ENCODE data around the gene SSH2.
"Not testable (repeated sequence)": the region's sequence is repeated elsewhere in the genome, so short reads cannot be mapped to it uniquely, and the experiment has no call there.

SSH2 gene

DNA sequence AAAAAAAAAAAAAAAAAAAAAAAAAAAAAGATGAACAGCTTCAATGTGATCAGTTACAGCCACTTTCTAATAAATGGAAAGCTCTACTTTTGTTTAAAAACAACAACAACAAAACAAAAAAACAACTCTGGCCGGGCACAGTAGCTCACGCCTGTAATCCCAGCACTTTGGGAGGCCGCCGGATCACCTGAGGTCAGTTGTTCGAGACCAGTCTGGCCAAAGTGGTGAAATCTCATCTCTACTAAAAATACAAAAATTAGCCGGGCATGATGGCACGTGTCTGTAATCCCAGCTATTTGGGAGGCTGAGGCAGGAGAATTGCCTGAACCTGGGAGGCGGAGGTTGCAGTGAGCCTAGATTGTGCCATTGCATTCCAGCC is 150.2 kb downstream of the SSH2 start:
- H3K36me3 Mint-ChIP-seq (ENCODE audit: low read depth); H3K9me3 Mint-ChIP-seq; H3K27me3 Mint-ChIP-seq (ENCODE audit: low read depth); H3K4me3 Mint-ChIP-seq; H3K27ac Mint-ChIP-seq; DNase-seq (ENCODE audit: low spot score); H3K4me1 Mint-ChIP-seq (ENCODE audit: low read depth): not testable (repeated sequence)

DNA sequence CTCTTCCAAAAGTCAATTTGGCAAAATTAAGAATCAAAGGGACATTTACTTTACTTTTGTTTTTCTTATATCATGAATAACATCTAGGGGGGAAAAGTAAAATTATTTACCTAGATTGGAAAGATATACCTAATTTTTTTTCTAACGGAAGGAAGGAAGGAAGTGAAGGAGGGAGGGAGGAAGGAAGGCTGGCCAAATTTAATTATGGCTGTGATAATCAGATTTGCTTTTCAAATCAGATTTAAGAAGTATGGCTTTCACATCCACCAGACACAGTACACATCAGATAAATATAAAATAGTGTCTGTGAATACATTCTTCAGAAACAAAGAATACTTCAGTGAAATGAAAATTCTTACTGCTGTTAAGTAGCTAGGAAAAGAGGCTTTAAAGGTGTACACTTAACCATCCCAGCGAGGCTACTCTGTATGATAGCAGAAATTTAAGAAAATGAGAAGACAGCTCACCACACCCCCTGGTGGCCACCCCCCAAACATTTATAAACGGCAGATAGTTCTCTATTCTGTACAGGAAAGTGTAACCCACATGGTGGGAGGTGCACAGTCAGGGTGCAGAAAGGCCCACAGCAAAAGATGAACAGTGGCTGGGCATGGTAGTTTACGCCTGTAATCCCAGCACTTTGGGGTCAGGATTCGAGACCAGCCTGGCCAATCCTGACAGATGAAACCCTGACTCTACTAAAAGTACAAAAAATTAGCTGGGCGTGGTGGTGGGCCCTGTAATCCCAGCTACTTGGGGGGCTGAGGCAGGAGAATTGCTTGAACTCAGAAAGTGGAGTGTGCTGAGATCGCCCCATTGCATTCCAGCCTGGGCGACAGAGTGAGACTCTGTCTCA is 150.8 kb downstream of the SSH2 start:
- peaks cover 3% of the 10 kb centered on the region for H3K36me3 Mint-ChIP-seq (ENCODE audit: low read depth)
- H3K27ac Mint-ChIP-seq: no peak overlapping the region
- no peaks in the 10 kb centered on the region for H3K27me3 Mint-ChIP-seq (ENCODE audit: low read depth)
- no peak overlapping the region for H3K4me3 Mint-ChIP-seq
- no peaks in the 10 kb centered on the region for H3K9me3 Mint-ChIP-seq
- peak; percentile 59 for DNase-seq (ENCODE audit: low spot score)
- H3K4me1 Mint-ChIP-seq (ENCODE audit: low read depth): peaks cover 6% of the 10 kb centered on the region

DNA sequence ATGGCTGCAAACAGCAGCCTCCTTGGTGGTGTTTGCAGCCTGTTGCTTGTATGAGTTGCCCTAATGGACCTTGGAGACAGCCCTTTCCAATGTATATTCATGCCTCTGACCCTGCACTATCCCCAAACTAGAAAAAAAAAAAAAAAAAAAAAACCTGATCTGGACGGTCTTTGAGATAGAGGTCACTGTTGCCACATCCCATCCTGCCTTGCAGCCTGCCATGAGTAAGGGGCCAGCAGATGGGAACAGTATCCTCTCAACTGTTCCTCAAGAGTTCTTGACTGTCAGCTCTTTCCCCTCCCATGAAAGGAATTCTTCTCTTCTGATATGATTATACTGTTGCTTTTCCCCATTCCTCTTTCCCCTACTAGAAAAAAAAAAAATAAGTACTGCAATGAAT is 152.4 kb downstream of the SSH2 start:
- H3K36me3 Mint-ChIP-seq (ENCODE audit: low read depth): peaks cover 1% of the 10 kb centered on the region
- no peak overlapping the region for H3K27ac Mint-ChIP-seq
- no peak overlapping the region for H3K4me3 Mint-ChIP-seq
- no peaks in the 10 kb centered on the region for H3K9me3 Mint-ChIP-seq
- no peak for DNase-seq (ENCODE audit: low spot score)
- peaks cover 6% of the 10 kb centered on the region for H3K4me1 Mint-ChIP-seq (ENCODE audit: low read depth)
- H3K27me3 Mint-ChIP-seq (ENCODE audit: low read depth): no peaks in the 10 kb centered on the region

DNA sequence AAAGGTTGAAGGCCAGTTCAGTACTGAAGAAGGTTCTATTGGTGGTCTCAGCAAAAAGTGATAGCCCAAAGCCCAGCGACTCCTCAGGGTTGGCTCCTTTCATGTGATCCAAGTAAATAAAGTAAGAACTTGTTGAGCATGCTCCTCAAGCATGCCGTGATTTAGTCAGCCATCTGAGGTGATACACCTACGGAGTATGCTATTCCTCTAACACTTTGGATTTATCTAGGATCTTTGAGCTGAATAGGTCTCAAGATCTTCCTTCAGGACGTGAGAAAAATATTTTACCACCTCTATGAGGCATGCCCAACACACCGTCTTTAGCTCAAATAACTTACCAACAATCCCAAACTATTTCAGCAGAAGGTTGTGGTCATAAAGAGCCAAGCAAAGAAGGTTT is 154.0 kb downstream of the SSH2 start:
- DNase-seq (ENCODE audit: low spot score): no peak
- peaks cover 10% of the 10 kb centered on the region for H3K4me1 Mint-ChIP-seq (ENCODE audit: low read depth)
- H3K27me3 Mint-ChIP-seq (ENCODE audit: low read depth): no peaks in the 10 kb centered on the region
- no peaks in the 10 kb centered on the region for H3K9me3 Mint-ChIP-seq
- no peak overlapping the region for H3K4me3 Mint-ChIP-seq
- no peak overlapping the region for H3K27ac Mint-ChIP-seq
- H3K36me3 Mint-ChIP-seq (ENCODE audit: low read depth): peaks cover 1% of the 10 kb centered on the region

DNA sequence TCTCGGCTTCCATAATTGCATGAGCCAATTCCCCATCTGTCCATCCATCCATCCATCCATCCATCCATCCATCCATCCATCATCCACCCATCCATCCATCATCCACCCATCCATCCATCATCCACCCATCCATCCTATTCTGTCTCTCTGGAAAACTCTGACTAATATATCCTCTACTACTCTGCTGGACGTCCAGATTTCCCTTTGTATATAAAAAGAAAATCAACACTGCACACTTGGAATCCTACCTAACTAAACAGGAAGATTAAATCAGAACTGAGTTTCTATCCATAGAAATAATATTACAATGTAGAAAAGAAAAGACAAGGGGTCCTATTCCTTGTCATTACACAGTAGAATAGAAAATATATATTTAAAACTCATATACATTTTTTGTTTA is 157.0 kb downstream of the SSH2 start:
- H3K9me3 Mint-ChIP-seq: no peaks in the 10 kb centered on the region
- no peak overlapping the region for H3K4me3 Mint-ChIP-seq
- DNase-seq (ENCODE audit: low spot score): no peak
- peaks cover 6% of the 10 kb centered on the region for H3K4me1 Mint-ChIP-seq (ENCODE audit: low read depth)
- no peak overlapping the region for H3K27ac Mint-ChIP-seq
- peaks cover 3% of the 10 kb centered on the region for H3K36me3 Mint-ChIP-seq (ENCODE audit: low read depth)
- H3K27me3 Mint-ChIP-seq (ENCODE audit: low read depth): no peaks in the 10 kb centered on the region

DNA sequence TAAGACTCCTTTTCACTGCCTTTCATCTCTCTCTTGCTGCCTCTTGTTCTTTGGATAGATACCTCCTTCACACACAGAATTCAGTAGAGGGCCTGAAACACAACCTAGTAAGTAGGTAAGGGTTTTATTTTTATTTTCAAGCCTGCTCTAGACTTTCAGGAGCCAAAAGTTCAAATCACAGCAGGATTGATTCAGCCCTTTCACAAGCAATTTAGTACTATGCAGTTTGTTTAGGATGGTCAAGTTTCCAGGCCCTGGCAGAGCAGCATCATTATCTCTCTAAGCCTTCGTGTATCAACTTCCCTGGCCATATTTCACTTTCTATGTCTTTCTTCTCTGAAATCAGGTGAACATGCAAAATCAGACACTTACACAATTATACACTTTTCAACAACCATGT is 158.5 kb downstream of the SSH2 start:
- no peak overlapping the region for H3K27ac Mint-ChIP-seq
- H3K4me3 Mint-ChIP-seq: no peak overlapping the region
- H3K36me3 Mint-ChIP-seq (ENCODE audit: low read depth): peaks cover 3% of the 10 kb centered on the region
- no peaks in the 10 kb centered on the region for H3K27me3 Mint-ChIP-seq (ENCODE audit: low read depth)
- H3K4me1 Mint-ChIP-seq (ENCODE audit: low read depth): peaks cover 6% of the 10 kb centered on the region
- H3K9me3 Mint-ChIP-seq: no peaks in the 10 kb centered on the region
- DNase-seq (ENCODE audit: low spot score): no peak

DNA sequence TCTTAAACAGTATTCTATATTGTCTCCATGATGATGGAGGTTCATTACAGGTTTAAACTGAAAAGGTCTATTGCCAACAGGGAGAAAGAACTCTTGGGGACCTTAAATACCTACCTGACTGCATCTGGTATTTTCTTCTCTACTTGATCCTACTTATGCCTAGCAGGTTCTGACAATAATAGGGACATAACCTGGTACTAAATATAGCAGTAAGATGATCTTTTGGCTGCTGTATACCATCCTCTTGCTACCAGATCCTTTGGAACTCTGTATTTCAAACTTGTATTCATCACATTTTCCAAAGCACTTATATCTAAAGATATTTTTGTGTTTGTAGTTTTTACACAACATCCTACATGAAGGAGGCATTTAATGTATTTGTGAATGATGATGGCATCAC is 160.8 kb downstream of the SSH2 start:
- no peak for DNase-seq (ENCODE audit: low spot score)
- no peaks in the 10 kb centered on the region for H3K27me3 Mint-ChIP-seq (ENCODE audit: low read depth)
- H3K9me3 Mint-ChIP-seq: no peaks in the 10 kb centered on the region
- no peak overlapping the region for H3K4me3 Mint-ChIP-seq
- peaks cover 2% of the 10 kb centered on the region for H3K36me3 Mint-ChIP-seq (ENCODE audit: low read depth)
- no peak overlapping the region for H3K27ac Mint-ChIP-seq
- peaks cover 7% of the 10 kb centered on the region for H3K4me1 Mint-ChIP-seq (ENCODE audit: low read depth)

DNA sequence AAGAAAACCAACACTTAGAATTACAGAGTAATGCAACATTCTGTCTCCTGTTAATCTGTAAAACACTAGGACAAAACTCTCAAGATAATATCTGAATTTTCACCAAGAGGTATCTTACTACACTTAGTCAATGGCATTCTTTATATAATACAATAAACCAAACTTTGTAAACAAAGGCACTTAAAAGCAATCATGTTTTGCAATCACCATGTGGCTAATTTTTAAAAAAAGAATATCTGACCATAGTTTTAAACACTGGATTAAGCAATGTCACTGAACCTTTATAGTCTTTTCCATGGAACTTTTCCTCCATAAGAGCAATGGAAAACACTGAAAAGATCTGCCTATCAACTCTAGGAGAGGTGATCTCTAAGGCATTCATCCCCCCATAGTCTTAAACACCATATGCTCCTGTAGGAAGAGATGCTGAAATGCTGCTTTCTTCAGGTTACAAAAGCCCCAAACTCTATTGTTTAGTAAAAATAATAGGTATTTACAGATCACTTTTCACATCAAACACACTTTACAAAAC is 163.2 kb downstream of the SSH2 start:
- Mint-ChIP-seq H3K36me3 (ENCODE audit: low read depth) (peaks cover 2% of the 10 kb centered on the region), H3K9me3 (no peaks in the 10 kb centered on the region), H3K4me3 (no peak overlapping the region)

DNA sequence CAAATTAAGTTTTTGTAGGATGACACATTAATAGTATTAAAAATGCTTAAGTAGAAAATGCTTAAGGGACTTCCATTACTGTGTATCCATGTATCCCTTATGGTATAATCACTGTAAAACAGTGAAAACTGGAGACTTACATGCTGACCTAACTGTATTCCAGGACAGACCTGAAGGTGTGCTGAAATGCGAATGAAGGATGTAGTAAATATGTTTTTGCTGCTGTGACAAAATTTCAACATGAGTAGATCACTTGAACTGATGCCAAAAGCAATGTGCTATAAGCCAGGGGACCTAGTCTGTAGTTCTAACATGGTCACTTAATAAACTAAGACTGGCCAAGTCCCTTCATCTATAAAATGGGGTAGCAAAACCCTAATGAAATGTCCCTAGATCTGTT is 165.3 kb downstream of the SSH2 start:
- Mint-ChIP-seq H3K4me1 (ENCODE audit: low read depth) (peaks cover 10% of the 10 kb centered on the region), H3K27ac (no peak overlapping the region), H3K36me3 (ENCODE audit: low read depth) (peaks cover 1% of the 10 kb centered on the region), H3K27me3 (ENCODE audit: low read depth) (no peaks in the 10 kb centered on the region), H3K9me3 (no peaks in the 10 kb centered on the region), H3K4me3 (no peak overlapping the region)
- DNase-seq (ENCODE audit: low spot score): no peak

More for the DNA sequence above, 163.2 kb downstream of the SSH2 start:
- no peaks in the 10 kb centered on the region for H3K27me3 Mint-ChIP-seq (ENCODE audit: low read depth)
- H3K27ac Mint-ChIP-seq: no peak overlapping the region
- DNase-seq (ENCODE audit: low spot score): no peak
- peaks cover 8% of the 10 kb centered on the region for H3K4me1 Mint-ChIP-seq (ENCODE audit: low read depth)

DNA sequence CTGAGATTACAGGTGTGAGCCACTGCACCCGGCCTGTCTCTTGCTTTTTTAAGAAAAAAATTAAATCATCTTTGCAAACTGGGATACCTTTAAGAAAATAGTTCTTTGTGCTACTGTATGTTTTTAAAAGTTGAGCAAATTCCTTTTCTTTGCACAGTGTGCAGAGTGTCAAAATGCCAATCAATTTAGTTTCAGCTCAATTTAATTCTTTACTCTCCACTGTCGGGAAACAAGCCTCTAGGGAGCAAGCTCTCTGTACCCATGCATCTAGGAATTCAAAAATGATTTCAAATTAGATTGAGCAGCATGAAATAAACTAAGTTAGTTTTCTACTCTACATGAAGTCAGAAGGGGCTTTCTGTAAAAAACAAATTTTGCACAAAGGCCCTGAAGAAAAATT is 165.8 kb downstream of the SSH2 start:
- H3K36me3 Mint-ChIP-seq (ENCODE audit: low read depth): peaks cover 3% of the 10 kb centered on the region
- H3K9me3 Mint-ChIP-seq: no peaks in the 10 kb centered on the region
- H3K4me1 Mint-ChIP-seq (ENCODE audit: low read depth): peaks cover 15% of the 10 kb centered on the region
- H3K27ac Mint-ChIP-seq: no peak overlapping the region
- H3K27me3 Mint-ChIP-seq (ENCODE audit: low read depth): no peaks in the 10 kb centered on the region
- H3K4me3 Mint-ChIP-seq: no peak overlapping the region
- no peak for DNase-seq (ENCODE audit: low spot score)

DNA sequence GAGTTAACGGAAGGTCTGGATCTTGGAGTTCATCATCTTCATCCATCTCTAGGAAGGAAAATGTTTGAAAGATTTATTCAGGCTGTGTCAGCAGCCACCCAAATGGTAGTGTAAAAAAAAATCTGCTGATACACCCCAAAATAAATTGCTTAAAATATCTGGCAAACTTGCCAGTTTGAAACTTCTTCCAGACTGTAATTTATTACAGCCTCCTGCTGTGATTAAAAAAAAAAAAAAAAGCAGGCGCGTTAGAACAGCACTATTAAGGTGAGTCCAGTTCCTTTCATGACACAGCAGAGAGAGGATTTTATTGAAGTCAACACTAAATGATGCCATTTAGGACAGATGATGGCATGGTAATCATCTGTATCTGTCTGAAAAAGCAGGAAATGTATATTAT is 166.8 kb downstream of the SSH2 start:
- no peak for DNase-seq (ENCODE audit: low spot score)
- Mint-ChIP-seq H3K27ac (no peak overlapping the region), H3K27me3 (ENCODE audit: low read depth) (no peaks in the 10 kb centered on the region), H3K4me1 (ENCODE audit: low read depth) (peaks cover 17% of the 10 kb centered on the region), H3K36me3 (ENCODE audit: low read depth) (peaks cover 3% of the 10 kb centered on the region), H3K9me3 (no peaks in the 10 kb centered on the region), H3K4me3 (no peak overlapping the region)

DNA sequence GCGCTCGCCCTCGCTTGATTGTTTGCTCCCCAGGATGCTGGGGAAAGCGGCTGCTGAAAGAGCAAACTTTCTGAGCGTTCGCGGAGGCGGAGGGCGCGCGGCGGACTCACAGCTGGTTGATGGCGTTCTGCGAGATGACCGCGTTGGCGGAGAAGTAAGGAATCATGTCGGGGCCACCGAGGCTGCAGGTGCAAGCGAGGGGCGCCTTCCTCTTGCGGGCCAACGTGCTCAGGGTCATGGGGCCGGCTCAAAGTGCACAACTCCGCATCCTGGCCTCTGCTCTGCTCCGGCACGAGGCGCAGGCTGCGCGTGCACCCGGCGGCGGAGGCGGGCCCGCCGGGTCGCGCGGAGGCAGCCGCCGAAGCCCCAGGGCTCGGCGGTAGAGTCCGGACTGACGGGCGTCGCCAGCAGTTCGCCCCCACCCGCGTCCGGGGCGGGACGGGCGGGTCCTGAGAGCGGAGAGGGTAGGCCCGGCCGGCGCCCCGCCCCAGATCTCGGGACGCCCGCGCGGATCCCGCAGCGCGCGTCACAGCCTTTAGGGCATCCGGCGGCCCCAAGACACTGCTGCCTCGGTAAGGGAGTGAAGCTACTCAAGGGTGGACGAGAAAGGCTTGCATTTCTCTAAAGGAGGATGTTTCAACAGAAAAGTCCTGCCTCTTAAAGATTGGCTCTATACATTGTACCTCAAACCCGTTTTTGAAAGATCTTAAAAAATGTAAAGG is 168.8 kb downstream of the SSH2 start:
- no peaks in the 10 kb centered on the region for H3K9me3 Mint-ChIP-seq
- peaks cover 26% of the 10 kb centered on the region for H3K4me1 Mint-ChIP-seq (ENCODE audit: low read depth)
- peak overlapping the region; percentile 92 for H3K4me3 Mint-ChIP-seq
- no peaks in the 10 kb centered on the region for H3K27me3 Mint-ChIP-seq (ENCODE audit: low read depth)
- peak; percentile 95 for DNase-seq (ENCODE audit: low spot score)
- peak overlapping the region; percentile 95 for H3K27ac Mint-ChIP-seq
- peaks cover 11% of the 10 kb centered on the region for H3K36me3 Mint-ChIP-seq (ENCODE audit: low read depth)

DNA sequence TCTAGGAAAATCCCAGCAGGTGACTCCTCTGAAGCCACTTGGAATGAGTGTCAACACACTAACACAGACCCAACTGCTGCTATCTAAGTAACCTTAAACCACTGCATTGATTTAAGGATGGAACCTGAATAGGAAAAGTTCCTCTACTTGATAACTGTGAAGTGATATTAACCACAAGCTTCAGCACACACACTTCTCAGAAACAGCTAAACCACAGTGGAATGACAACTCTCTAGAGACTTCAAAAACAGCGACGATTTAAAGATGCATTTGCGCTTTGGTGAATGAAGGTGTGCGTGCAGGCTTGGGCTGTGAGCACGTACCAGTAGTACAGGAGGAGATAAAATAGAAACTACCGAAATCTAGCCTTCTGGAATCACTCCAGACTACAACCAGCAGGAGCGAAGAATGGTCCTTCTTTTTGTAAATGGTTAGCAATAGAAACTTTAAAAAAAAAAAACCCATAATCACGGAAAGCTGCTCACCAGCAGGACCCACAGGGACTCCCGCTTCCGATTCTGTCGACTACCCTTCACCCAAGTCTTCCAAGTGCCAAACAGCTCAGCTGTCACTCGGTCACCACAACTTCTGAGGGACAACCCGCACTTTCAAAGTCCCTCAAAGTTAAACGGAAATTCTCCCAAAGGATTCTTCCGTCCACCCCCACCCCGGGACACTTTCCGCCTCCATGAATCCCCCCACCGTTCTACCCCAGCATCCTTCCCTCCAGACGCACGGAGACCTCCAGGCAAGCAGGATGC is 169.6 kb downstream of the SSH2 start:
- DNase-seq (ENCODE audit: low spot score): peak; percentile 57
- no peaks in the 10 kb centered on the region for H3K9me3 Mint-ChIP-seq
- peak overlapping the region; percentile 95 for H3K27ac Mint-ChIP-seq
- H3K4me1 Mint-ChIP-seq (ENCODE audit: low read depth): peaks cover 26% of the 10 kb centered on the region
- H3K36me3 Mint-ChIP-seq (ENCODE audit: low read depth): peaks cover 11% of the 10 kb centered on the region
- no peaks in the 10 kb centered on the region for H3K27me3 Mint-ChIP-seq (ENCODE audit: low read depth)
- H3K4me3 Mint-ChIP-seq: peak overlapping the region; percentile 92

DNA sequence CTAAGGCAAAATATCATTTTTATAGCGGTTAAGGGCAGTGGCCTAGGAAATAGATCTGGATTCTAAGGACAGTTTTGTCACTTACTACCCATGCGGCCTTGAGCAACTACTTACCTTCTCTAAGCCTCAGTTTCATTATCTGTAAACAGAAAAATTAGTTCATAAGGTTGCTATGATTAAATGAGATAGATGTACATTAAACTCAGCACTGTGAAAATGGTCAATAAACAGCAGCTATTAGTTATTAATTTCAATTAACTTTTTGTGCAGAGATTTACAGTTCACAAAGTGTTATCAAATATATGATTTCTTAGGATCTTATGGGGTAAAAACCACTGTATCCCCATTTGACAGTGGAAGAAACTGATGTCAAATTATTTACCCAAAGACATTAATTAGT is 171.8 kb downstream of the SSH2 start:
- no peak overlapping the region for H3K27ac Mint-ChIP-seq
- H3K9me3 Mint-ChIP-seq: no peaks in the 10 kb centered on the region
- DNase-seq (ENCODE audit: low spot score): no peak
- no peaks in the 10 kb centered on the region for H3K27me3 Mint-ChIP-seq (ENCODE audit: low read depth)
- H3K36me3 Mint-ChIP-seq (ENCODE audit: low read depth): peaks cover 13% of the 10 kb centered on the region
- H3K4me1 Mint-ChIP-seq (ENCODE audit: low read depth): peaks cover 28% of the 10 kb centered on the region
- H3K4me3 Mint-ChIP-seq: peak overlapping the region; percentile 65
